SU-DHL-6 (cell line): ENCODE data around the gene OR6Q1.

Source experiments
- H2AFZ ChIP-seq: fragments of 200-600 bp; sonication (generic); 2 replicates; pipeline ENCODE4 v1.6.1; 2014; ENCODE audit warnings: low read depth, mild to moderate bottlenecking, moderate library complexity, mixed read lengths, antibody characterized with exemption, low read length; ENCODE audit not compliant: severe bottlenecking
- H3F3A ChIP-seq: fragments of 200-600 bp; shearing (Covaris generic); 2 replicates; pipeline ENCODE4 v1.6.0; 2016; ENCODE audit warnings: antibody characterized with exemption, mild to moderate bottlenecking; ENCODE audit not compliant: insufficient read depth
- H3K27ac ChIP-seq: fragments of 200-600 bp; sonication (generic); 2 replicates; pipeline ENCODE4 v1.5.1; 2016; ENCODE audit warnings: low read depth, mild to moderate bottlenecking, low read length, moderate library complexity, mixed read lengths
- H3K27me3 ChIP-seq: fragments of 200-600 bp; sonication (generic), shearing (Covaris generic); 2 replicates; pipeline ENCODE4 v1.6.0; 2014; ENCODE audit warnings: mild to moderate bottlenecking, low read length
- H3K36me3 ChIP-seq: fragments of 200-600 bp; sonication (generic); 2 replicates; pipeline ENCODE4 v1.6.1; 2014; ENCODE audit warnings: mild to moderate bottlenecking, low read length, mixed read lengths
- H3K4me2 ChIP-seq: fragments of 300-600, 200-600 bp; shearing (Covaris generic), sonication (generic); 2 replicates; pipeline ENCODE4 v1.6.0; 2014; ENCODE audit warnings: low read length, low read depth, mild to moderate bottlenecking; ENCODE audit not compliant: poor library complexity, severe bottlenecking
- H3K4me3 ChIP-seq: fragments of 200-600 bp; sonication (generic); 2 replicates; pipeline ENCODE4 v1.5.1; 2014; ENCODE audit warnings: antibody characterized with exemption, low read length, mild to moderate bottlenecking, mixed read lengths; ENCODE audit not compliant: insufficient read depth, poor library complexity, severe bottlenecking
- H3K79me2 ChIP-seq: fragments of 200-600 bp; sonication (generic); 2 replicates; pipeline ENCODE4 v1.6.1; 2014; ENCODE audit warnings: mild to moderate bottlenecking, low read length, moderate library complexity; ENCODE audit not compliant: insufficient read depth
- H3K9ac ChIP-seq: fragments of 200-600 bp; sonication (generic); 2 replicates; pipeline ENCODE4 v1.7.0; 2014; ENCODE audit warnings: mild to moderate bottlenecking, low read length
- H3K9me2 ChIP-seq: fragments of 200-600 bp; sonication (generic); replicated peaks from 2 replicates; pipeline ENCODE4 v1.6.1; 2014; ENCODE audit warnings: low read length; ENCODE audit not compliant: insufficient read depth
- H3K9me3 ChIP-seq: fragments of 200-600 bp; sonication (generic); 2 replicates; pipeline ENCODE4 v1.6.1; 2014; ENCODE audit warnings: low read length, mixed read lengths; ENCODE audit not compliant: insufficient read depth
- H4K20me1 ChIP-seq: fragments of 200-600 bp; sonication (generic); 2 replicates; pipeline ENCODE4 v1.6.1; 2014; ENCODE audit warnings: low read depth, mild to moderate bottlenecking, antibody characterized with exemption, low read length, moderate library complexity, mixed read lengths
- CTCF ChIP-seq: fragments of 200-600 bp; sonication (generic); IDR thresholded peaks from one replicate; pipeline ENCODE4 v1.5.1; 2017; ENCODE audit warnings: antibody characterized with exemption, mild to moderate bottlenecking, low read length, moderate library complexity; ENCODE audit not compliant: insufficient read depth, poor library complexity, severe bottlenecking
- EZH2phosphoT487 ChIP-seq: fragments of 200-600 bp; sonication (generic), shearing (Covaris generic); conservative IDR thresholded peaks from 2 replicates; pipeline ENCODE4 v1.6.1; 2018; ENCODE audit warnings: mild to moderate bottlenecking, antibody characterized with exemption, low read length, moderate library complexity, mixed read lengths

Gene OR6Q1

GRCh38 chr11:58061813-58062212 is 31.1 kb downstream of the OR6Q1 start:
- H3K27ac ChIP-seq = no peak overlapping the region
- H2AFZ ChIP-seq = no peak overlapping the region
- no peak overlapping the region for H3K4me3 ChIP-seq
- no peaks in the 10 kb centered on the region for H3K9me3 ChIP-seq
- TF ChIP-seq EZH2phosphoT487 (no peak), CTCF (no peak)
- no peaks in the 10 kb centered on the region for H3F3A ChIP-seq
- no peak overlapping the region for H3K9ac ChIP-seq
- no peak overlapping the region for H3K4me2 ChIP-seq
- H3K79me2 ChIP-seq = no peaks in the 10 kb centered on the region
- H3K36me3 ChIP-seq = no peaks in the 10 kb centered on the region
- no peaks in the 10 kb centered on the region for H3K9me2 ChIP-seq
- H4K20me1 ChIP-seq = no peaks in the 10 kb centered on the region
- H3K27me3 ChIP-seq = no peaks in the 10 kb centered on the region

GRCh38 chr11:58067685-58068084 is 36.9 kb downstream of the OR6Q1 start:
- no peaks in the 10 kb centered on the region for H3F3A ChIP-seq
- H3K9ac ChIP-seq = no peak overlapping the region
- no peak overlapping the region for H3K4me2 ChIP-seq
- TF ChIP-seq CTCF (no peak), EZH2phosphoT487 (no peak)
- H3K4me3 ChIP-seq = no peak overlapping the region
- H3K9me2 ChIP-seq = no peaks in the 10 kb centered on the region
- H2AFZ ChIP-seq = no peak overlapping the region
- no peak overlapping the region for H3K27ac ChIP-seq
- no peaks in the 10 kb centered on the region for H3K9me3 ChIP-seq
- no peaks in the 10 kb centered on the region for H3K36me3 ChIP-seq
- no peaks in the 10 kb centered on the region for H3K79me2 ChIP-seq
- no peaks in the 10 kb centered on the region for H3K27me3 ChIP-seq
- H4K20me1 ChIP-seq = no peaks in the 10 kb centered on the region

- Histone ChIP-seq H3K4me3 (no peak overlapping the region), H3K9me2 (no peaks in the 10 kb centered on the region), H3F3A (no peaks in the 10 kb centered on the region), H3K79me2 (no peaks in the 10 kb centered on the region), H3K9ac (no peak overlapping the region), H3K27ac (no peak overlapping the region), H4K20me1 (no peaks in the 10 kb centered on the region), H3K9me3 (no peaks in the 10 kb centered on the region), H3K36me3 (no peaks in the 10 kb centered on the region), H3K27me3 (no peaks in the 10 kb centered on the region), H2AFZ (no peak overlapping the region), H3K4me2 (no peak overlapping the region)
- TF ChIP-seq EZH2phosphoT487 = no peak
- TF ChIP-seq CTCF = no peak
Measured at GRCh38 chr11:58068655-58069054, 37.9 kb downstream of the OR6Q1 start.

- H4K20me1 ChIP-seq = no peaks in the 10 kb centered on the region
- H3K9me2 ChIP-seq = no peaks in the 10 kb centered on the region
- TF ChIP-seq EZH2phosphoT487 (no peak), CTCF (no peak)
- no peak overlapping the region for H3K27ac ChIP-seq
- no peaks in the 10 kb centered on the region for H3K36me3 ChIP-seq
- H3K9me3 ChIP-seq = no peaks in the 10 kb centered on the region
- no peaks in the 10 kb centered on the region for H3K27me3 ChIP-seq
- H3K4me2 ChIP-seq = no peak overlapping the region
- no peak overlapping the region for H3K9ac ChIP-seq
- no peak overlapping the region for H2AFZ ChIP-seq
- no peaks in the 10 kb centered on the region for H3F3A ChIP-seq
- H3K4me3 ChIP-seq = no peak overlapping the region
- no peaks in the 10 kb centered on the region for H3K79me2 ChIP-seq
Measured at GRCh38 chr11:58070585-58070984, 39.8 kb downstream of the OR6Q1 start.
